IMR-90 (cell line): ENCODE results near the gene CCDC7. TPM values are rescaled to one million over a fixed set of nuclear protein-coding genes. Genes with fewer than 3 reads are reported as not detected.

Experiments used
- ATAC-seq: fragments of 200-7000 bp; cut with Tn5 transposase; 2 replicates; pipeline ENCODE4 v1.9.1; 2020; ENCODE audit warnings: low read depth, mild to moderate bottlenecking, moderate library complexity
- BruUV-seq: library from RNA; stranded (reverse); fragments of 400-500 nt; replicated peaks from 2 replicates; lab custom pipeline; 2021; lab: Mats Ljungman, UMichigan
- CTCF ChIA-PET: fragments of 300-600 bp; formaldehyde crosslinking; extraction: SDS; loops from one replicate; lab custom pipeline; 2021; ENCODE audit warnings: antibody characterized with exemption; lab: Yijun Ruan, JAX
- POLR2A ChIA-PET: fragments of 300-600 bp; sonication (Branson Sonifier 250); formaldehyde crosslinking; loops from one replicate; lab custom pipeline; 2022; ENCODE audit warnings: antibody characterized with exemption; ENCODE audit not compliant: unreplicated experiment; lab: Charles Lee
- DNase-seq: peaks from one replicate; pipeline ENCODE4 v3.0.0; 2013
- H2AFZ ChIP-seq: replicated peaks from 2 replicates; pipeline ENCODE3; 2013; ENCODE audit warnings: low read length, mild to moderate bottlenecking; ENCODE audit not compliant: poor library complexity
- H2AK5ac ChIP-seq: 2 replicates; pipeline ENCODE4 v1.6.1; 2013; ENCODE audit warnings: low read depth, low read length, inconsistent platforms
- H2AK9ac ChIP-seq: replicated peaks from 2 replicates; pipeline ENCODE3; 2013; ENCODE audit warnings: mild to moderate bottlenecking, low read depth, low read length, moderate library complexity; ENCODE audit not compliant: poor library complexity
- H2BK120ac ChIP-seq: 2 replicates; pipeline ENCODE4 v1.6.1; 2013; ENCODE audit warnings: low read depth, low read length, inconsistent platforms
- H2BK15ac ChIP-seq: 3 replicates; pipeline ENCODE4 v1.6.1; 2013; ENCODE audit warnings: low read depth, low read length, inconsistent platforms
- H2BK20ac ChIP-seq: 2 replicates; pipeline ENCODE4 v1.6.1; 2013; ENCODE audit warnings: low read depth, mild to moderate bottlenecking, inconsistent platforms, low read length, moderate library complexity
- H2BK5ac ChIP-seq: 2 replicates; pipeline ENCODE4 v1.6.1; 2013; ENCODE audit warnings: mild to moderate bottlenecking, low read depth, low read length, inconsistent platforms; ENCODE audit not compliant: poor library complexity, severe bottlenecking
- H3K14ac ChIP-seq: replicated peaks from 2 replicates; pipeline ENCODE4 v1.6.1; 2013; ENCODE audit warnings: low read depth, low read length, inconsistent platforms
- H3K18ac ChIP-seq: 2 replicates; pipeline ENCODE4 v1.6.1; 2013; ENCODE audit warnings: low read depth, low read length, control low read depth
- H3K23ac ChIP-seq: 2 replicates; pipeline ENCODE4 v1.6.1; 2013; ENCODE audit warnings: low read depth, low read length, inconsistent platforms
- H3K27ac ChIP-seq: 2 replicates; pipeline ENCODE4 v1.5.1; 2013; ENCODE audit warnings: mild to moderate bottlenecking, control low read depth, low read length; ENCODE audit not compliant: insufficient read depth
- H3K27me3 ChIP-seq: 2 replicates; pipeline ENCODE4 v1.6.1; 2013; ENCODE audit warnings: low read length; ENCODE audit not compliant: control insufficient read depth, insufficient read depth
- H3K36me3 ChIP-seq: 2 replicates; pipeline ENCODE4 v1.6.1; 2013; ENCODE audit warnings: low read length, mixed read lengths; ENCODE audit not compliant: control insufficient read depth, insufficient read depth
- H3K4ac ChIP-seq: 2 replicates; pipeline ENCODE4 v1.6.1; 2013; ENCODE audit warnings: low read depth, low read length, inconsistent platforms
- H3K4me1 ChIP-seq: 2 replicates; pipeline ENCODE4 v1.6.1; 2013; ENCODE audit warnings: low read length, mixed read lengths; ENCODE audit not compliant: control insufficient read depth, insufficient read depth
- H3K4me2 ChIP-seq: 2 replicates; pipeline ENCODE4 v1.6.1; 2013; ENCODE audit warnings: low read depth, mild to moderate bottlenecking, control low read depth, low read length, moderate library complexity
- H3K4me3 ChIP-seq: 2 replicates; pipeline ENCODE4 v1.5.1; 2013; ENCODE audit warnings: low read depth, mild to moderate bottlenecking, control low read depth, low read length, moderate library complexity; ENCODE audit not compliant: insufficient read depth
- H3K56ac ChIP-seq: 2 replicates; pipeline ENCODE4 v1.6.1; 2013; ENCODE audit warnings: low read length, inconsistent platforms; ENCODE audit not compliant: insufficient read depth; ENCODE audit errors: extremely low read depth
- H3K79me1 ChIP-seq, 2 experiments: 2 replicates each; pipeline ENCODE4 v1.6.1; 2013; ENCODE audit warnings: low read length in 2 of 2, inconsistent platforms in 1 of 2, low read depth in 1 of 2
- H3K9ac ChIP-seq: 2 replicates; pipeline ENCODE4 v1.6.1; 2013; ENCODE audit warnings: low read depth, low read length, control low read depth
- H3K9me1 ChIP-seq: 2 replicates; pipeline ENCODE4 v1.6.1; 2013; ENCODE audit warnings: low read length, inconsistent platforms; ENCODE audit not compliant: insufficient read depth
- H3K9me3 ChIP-seq: 2 replicates; pipeline ENCODE4 v1.6.1; 2013; ENCODE audit warnings: low read length; ENCODE audit not compliant: control insufficient read depth, insufficient read depth
- H4K20me1 ChIP-seq: 2 replicates; pipeline ENCODE4 v1.6.1; 2013; ENCODE audit warnings: low read length, inconsistent platforms; ENCODE audit not compliant: insufficient read depth
- H4K5ac ChIP-seq: 2 replicates; pipeline ENCODE4 v1.6.1; 2013; ENCODE audit warnings: mild to moderate bottlenecking, low read depth, low read length, control low read depth
- H4K8ac ChIP-seq, 2 experiments: 2 replicates each; pipeline ENCODE4 v1.6.1; 2013; ENCODE audit warnings: low read depth in 2 of 2, low read length in 2 of 2, control low read depth in 1 of 2, inconsistent platforms in 1 of 2
- H4K91ac ChIP-seq: 2 replicates; pipeline ENCODE4 v1.6.1; 2013; ENCODE audit warnings: low read depth, low read length, inconsistent platforms; ENCODE audit not compliant: insufficient read depth
- CHD1 ChIP-seq: IDR thresholded peaks from 2 replicates; pipeline ENCODE4 v1.6.1; 2012; ENCODE audit warnings: low read depth, low read length, improper control_type of control experiment
- CTCF ChIP-seq: conservative IDR thresholded peaks from 2 replicates; pipeline ENCODE4 v1.5.1; 2012; ENCODE audit warnings: mild to moderate bottlenecking, low read depth, low read length, improper control_type of control experiment
- MAFK ChIP-seq: IDR thresholded peaks from 2 replicates; pipeline ENCODE4 v1.6.1; 2012; ENCODE audit warnings: low read depth, low read length, improper control_type of control experiment
- NFE2L2 ChIP-seq: fragments of 150-350 bp; IDR thresholded peaks from 2 replicates; pipeline ENCODE4 v1.6.1; 2016; ENCODE audit warnings: low read depth, mild to moderate bottlenecking, low read length
- RCOR1 ChIP-seq: IDR thresholded peaks from 2 replicates; pipeline ENCODE4 v1.6.1; 2012; ENCODE audit warnings: mild to moderate bottlenecking, low read length, improper control_type of control experiment; ENCODE audit not compliant: insufficient replicate concordance
- WGBS, 2 experiments: methylation state at CpG; one replicate each; pipeline versions ENCODE4 v1.1.5 to v1.1.7; 2013; ENCODE audit warnings: missing lambda C conversion rate in 2 of 2; ENCODE audit not compliant: insufficient read length in 1 of 2; ENCODE audit errors: extremely low coverage in 2 of 2; 5-methylcytosine and 5-hydroxymethylcytosine counted together
- dilution Hi-C: fragments of 300-500 bp; cut with HindIII; formaldehyde crosslinking; loops from one replicate; pipeline ENCODE4 v1.14.3; 2018; ENCODE audit warnings: low sequenced_read_pairs; ENCODE audit not compliant: unreplicated experiment
- in situ Hi-C: fragments of 300-500 bp; cut with MboI; formaldehyde crosslinking; loops from 3 replicates; pipeline ENCODE4 v1.14.3; 2019; ENCODE audit warnings: low sequenced_read_pairs, inconsistent platforms, mixed read lengths
- intact Hi-C: fragments of 100-400 bp; cut with micrococcal nuclease; formaldehyde crosslinking; loops from 2 replicates; pipeline ENCODE4 v1.10.0; 2022
- polyA plus RNA-seq, 3 experiments: library from polyadenylated mRNA; depleted of rRNA; stranded (reverse); fragments of >200 nt; gene quantifications; 2 replicates each; pipeline ENCODE4 v1.2.3, GENCODE V29; 2012; ENCODE audit warnings: low replicate concordance in 1 of 3
- total RNA-seq: library from RNA; depleted of rRNA; stranded (reverse); fragments of >200 nt; gene quantifications from 2 replicates; pipeline ENCODE4 v1.2.3, GENCODE V29; 2012
- TF ChIP-seq, protein P1 (sequence below): fragments of 150-350 bp; IDR thresholded peaks from 2 replicates; pipeline ENCODE4 v1.6.1; 2016; ENCODE audit warnings: low read depth, mild to moderate bottlenecking, low read length, moderate library complexity, borderline replicate concordance

CCDC7 gene
- total and polyA plus RNA-seq, 2 of the 4 experiments (the other 2 are of a cell fraction) = 0.74 to 4.3 TPM

- Histone ChIP-seq H2AK5ac (no peak overlapping the region), H4K20me1 (no peaks in the 10 kb centered on the region), H2AK9ac (no peak overlapping the region), H3K79me1 (no peaks in the 10 kb centered on the region), H3K23ac (no peak overlapping the region), H3K4me2 (no peak overlapping the region), H2BK120ac (no peak overlapping the region), H3K9ac (no peak overlapping the region), H3K18ac (no peak overlapping the region), H2BK20ac (no peak overlapping the region), H4K91ac (no peak overlapping the region), H4K8ac (no peak overlapping the region), H3K9me3 (peaks cover 4% of the 10 kb centered on the region), H3K36me3 (no peaks in the 10 kb centered on the region; the same call in 1 of the 2 replicates), H3K9me1 (no peaks in the 10 kb centered on the region), H3K4me1 (no peaks in the 10 kb centered on the region), H3K4me3 (no peak overlapping the region), H2BK15ac (no peak overlapping the region), H2AFZ (no peak overlapping the region), H4K5ac (no peak overlapping the region), H3K56ac (no peak overlapping the region), H3K14ac (no peak overlapping the region), H2BK5ac (no peak overlapping the region), H3K27ac (no peak overlapping the region), H3K4ac (no peak overlapping the region), H3K27me3 (no peaks in the 10 kb centered on the region)
- DNase-seq (no peak), ATAC-seq (no peak)
- BruUV-seq = no TSS peak
- ChIA-PET CTCF (no interaction called here), POLR2A (no interaction called here)
- intact Hi-C loops (no loop called here), dilution Hi-C loops (no loop called here), in situ Hi-C loops (no loop called here)
- no CpG with 5 or more reads among the region's 1 CpG for WGBS, 2 experiments
- no peak for TF ChIP-seq CTCF
- TF ChIP-seq NFE2L2 = no peak
- no peak for TF ChIP-seq MAFK
- TF ChIP-seq, protein P1, sequence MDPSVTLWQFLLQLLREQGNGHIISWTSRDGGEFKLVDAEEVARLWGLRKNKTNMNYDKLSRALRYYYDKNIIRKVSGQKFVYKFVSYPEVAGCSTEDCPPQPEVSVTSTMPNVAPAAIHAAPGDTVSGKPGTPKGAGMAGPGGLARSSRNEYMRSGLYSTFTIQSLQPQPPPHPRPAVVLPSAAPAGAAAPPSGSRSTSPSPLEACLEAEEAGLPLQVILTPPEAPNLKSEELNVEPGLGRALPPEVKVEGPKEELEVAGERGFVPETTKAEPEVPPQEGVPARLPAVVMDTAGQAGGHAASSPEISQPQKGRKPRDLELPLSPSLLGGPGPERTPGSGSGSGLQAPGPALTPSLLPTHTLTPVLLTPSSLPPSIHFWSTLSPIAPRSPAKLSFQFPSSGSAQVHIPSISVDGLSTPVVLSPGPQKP = no peak
- no peak for TF ChIP-seq RCOR1
- TF ChIP-seq CHD1 = no peak
Measured at GRCh38 chr10:32477499-32477898, 31.6 kb downstream of the CCDC7 start.
